ENCODE measurements around the gene ESRP2.

The ESRP2 gene

GRCh38 chr16:68231384-68232136 is 4.4 kb downstream of the ESRP2 start:
- TF ChIP-seq CTCF (conservative IDR thresholded peaks at IDR 0.05) (no peak), ZFX (IDR thresholded peaks at IDR 0.05) (no peak)
- no peak overlapping the region for H3K27ac ChIP-seq

DNA sequence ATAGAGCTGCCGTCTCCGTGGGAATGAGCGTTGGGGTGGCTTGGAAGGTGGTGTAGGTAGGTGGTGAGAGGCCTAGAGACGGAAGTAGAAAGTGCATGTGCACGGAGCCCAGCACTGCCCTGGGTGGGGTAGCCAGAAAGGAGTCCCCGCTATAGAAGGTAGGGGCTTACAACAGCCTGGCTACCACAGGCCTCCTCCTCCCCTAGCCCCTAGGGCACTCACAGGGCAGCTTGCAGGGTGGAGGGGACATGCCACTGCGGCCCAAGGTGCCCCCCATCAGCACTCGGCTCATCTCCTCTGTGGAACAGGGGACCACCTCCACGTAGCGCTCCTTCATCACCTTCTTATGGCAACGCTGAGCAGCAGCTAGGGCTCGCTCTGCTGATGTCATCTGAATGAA is 5.0 kb downstream of the ESRP2 start:
- no peak for TF ChIP-seq CTCF (conservative IDR thresholded peaks at IDR 0.05)
- no peak for TF ChIP-seq ZFX (IDR thresholded peaks at IDR 0.05)
- no peak overlapping the region for H3K27ac ChIP-seq

GRCh38 chr16:68230176-68230571 is 5.8 kb downstream of the ESRP2 start:
- no peak for TF ChIP-seq ZFX (IDR thresholded peaks at IDR 0.05)
- no peak for TF ChIP-seq CTCF (conservative IDR thresholded peaks at IDR 0.05)
- H3K27ac ChIP-seq = no peak overlapping the region

DNA sequence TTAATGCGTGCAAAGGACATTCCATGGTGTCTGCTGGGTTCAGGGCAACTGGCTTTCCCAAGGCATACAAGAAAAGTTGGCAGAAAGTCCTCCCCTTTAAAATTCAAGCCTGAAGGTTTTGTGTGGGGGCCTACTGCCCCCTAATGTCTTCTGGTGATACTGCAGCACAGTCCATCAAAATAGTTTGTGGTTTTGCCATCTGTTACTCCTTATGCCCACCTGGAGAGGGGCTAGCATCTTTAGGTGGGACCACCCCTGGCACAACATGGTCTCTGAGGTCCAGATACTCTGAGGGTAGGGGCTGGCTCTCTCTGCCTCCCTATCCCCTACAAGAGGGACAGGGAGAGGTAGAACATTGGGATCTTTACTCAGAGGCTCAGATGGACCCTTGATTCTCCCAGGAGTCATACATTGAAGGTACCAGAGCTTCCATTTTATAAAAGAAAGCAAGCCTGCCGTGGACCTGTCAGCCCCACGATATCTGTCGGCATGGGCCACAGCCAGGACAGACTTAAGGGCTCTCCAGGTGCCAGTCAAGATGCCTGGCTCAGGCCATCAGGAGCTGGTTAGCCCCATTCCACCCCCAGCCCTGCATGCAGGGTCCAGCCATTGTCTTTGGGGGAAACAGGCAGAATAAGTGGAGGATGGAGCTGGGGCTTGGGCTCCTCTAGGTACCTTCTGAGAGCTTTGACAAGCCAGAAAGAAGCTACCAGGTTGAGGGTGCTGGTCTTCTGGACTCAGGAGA is 6.3 kb downstream of the ESRP2 start:
- H3K27ac ChIP-seq = no peak overlapping the region; the same call in 1 of the 2 replicates

GRCh38 chr16:68228652-68229051 is 7.3 kb downstream of the ESRP2 start:
- no peak overlapping the region for H3K27ac ChIP-seq
- no peak for TF ChIP-seq ZFX (IDR thresholded peaks at IDR 0.05)

More for the DNA sequence above, 6.3 kb downstream of the ESRP2 start:
- TF ChIP-seq CTCF (conservative IDR thresholded peaks at IDR 0.05) (peak; percentile 88), ZFX (IDR thresholded peaks at IDR 0.05) (no peak)

GRCh38 chr16:68227850-68228553 is 7.9 kb downstream of the ESRP2 start:
- TF ChIP-seq ZFX (IDR thresholded peaks at IDR 0.05) = no peak
- no peak for TF ChIP-seq CTCF (conservative IDR thresholded peaks at IDR 0.05)
- no peak overlapping the region for H3K27ac ChIP-seq

- no peak for TF ChIP-seq CTCF (conservative IDR thresholded peaks at IDR 0.05)
- TF ChIP-seq ZFX (IDR thresholded peaks at IDR 0.05) = no peak
- H3K27ac ChIP-seq = no peak overlapping the region
Observed at GRCh38 chr16:68227183-68227793, 8.6 kb downstream of the ESRP2 start.
